MM.1S (cell line): ENCODE measurements around the gene SPEG.

ENCODE experiments used
- DNase-seq: peaks from one replicate; pipeline ENCODE4 v3.0.0-alpha.2; 2015
- H2AFZ ChIP-seq: fragments of 300-600 bp; sonication (generic); 2 replicates; pipeline ENCODE4 v1.6.0; 2016; ENCODE audit warnings: antibody characterized with exemption, low read length
- H3F3A ChIP-seq: fragments of 300-600 bp; sonication (generic); 2 replicates; pipeline ENCODE4 v1.6.1; 2016; ENCODE audit warnings: mild to moderate bottlenecking, antibody characterized with exemption, low read length, moderate library complexity, mixed read lengths; ENCODE audit not compliant: insufficient read depth
- H3K27ac ChIP-seq: fragments of 300-600 bp; sonication (generic); 2 replicates; pipeline ENCODE4 v1.5.1; 2016; ENCODE audit warnings: mild to moderate bottlenecking, low read length
- H3K27me3 ChIP-seq: fragments of 300-600 bp; sonication (generic); replicated peaks from 2 replicates; pipeline ENCODE4 v1.6.0; 2016; ENCODE audit warnings: low read length; ENCODE audit not compliant: insufficient read depth
- H3K36me3 ChIP-seq: fragments of 300-600 bp; sonication (generic); replicated peaks from 2 replicates; pipeline ENCODE4 v1.6.1; 2016; ENCODE audit warnings: mild to moderate bottlenecking, low read length, mixed read lengths; ENCODE audit not compliant: insufficient read depth
- H3K4me1 ChIP-seq: fragments of 300-600 bp; sonication (generic); 2 replicates; pipeline ENCODE4 v1.6.1; 2016; ENCODE audit warnings: low read length, mixed read lengths
- H3K4me2 ChIP-seq: fragments of 300-600 bp; sonication (generic); 2 replicates; pipeline ENCODE4 v1.6.0; 2016; ENCODE audit warnings: low read depth, low read length
- H3K4me3 ChIP-seq: fragments of 300-600 bp; sonication (generic); 2 replicates; pipeline ENCODE4 v1.5.1; 2016; ENCODE audit warnings: low read length, mixed read lengths
- H3K79me2 ChIP-seq: fragments of 300-600 bp; sonication (generic); 2 replicates; pipeline ENCODE4 v1.6.1; 2016; ENCODE audit warnings: mixed run types, low read length, mixed read lengths
- H3K9ac ChIP-seq: fragments of 300-600 bp; sonication (generic); 2 replicates; pipeline ENCODE4 v1.6.1; 2016; ENCODE audit warnings: low read length, mixed read lengths
- H3K9me2 ChIP-seq: fragments of 300-600 bp; sonication (generic); replicated peaks from 2 replicates; pipeline ENCODE4 v1.6.1; 2016; ENCODE audit warnings: mild to moderate bottlenecking, low read length, mixed read lengths; ENCODE audit not compliant: insufficient read depth
- H3K9me3 ChIP-seq: fragments of 300-600 bp; sonication (generic); replicated peaks from 2 replicates; pipeline ENCODE4 v1.6.1; 2016; ENCODE audit warnings: mild to moderate bottlenecking, low read length, mixed read lengths; ENCODE audit not compliant: insufficient read depth
- H4K20me1 ChIP-seq: fragments of 300-600 bp; sonication (generic); 2 replicates; pipeline ENCODE4 v1.6.1; 2016; ENCODE audit warnings: mild to moderate bottlenecking, low read length, moderate library complexity, mixed read lengths; ENCODE audit not compliant: insufficient read depth
- EZH2 ChIP-seq: fragments of 300-600 bp; sonication (generic); optimal IDR thresholded peaks from 2 replicates; pipeline ENCODE3; 2017; ENCODE audit warnings: low read depth, mild to moderate bottlenecking, antibody characterized with exemption, low read length, mixed read lengths
- EZH2phosphoT487 ChIP-seq: fragments of 300-600 bp; sonication (generic); IDR thresholded peaks from 2 replicates; pipeline ENCODE4 v1.6.1; 2018; ENCODE audit warnings: antibody characterized with exemption, low read length
- TF ChIP-seq, protein P1 (sequence below): fragments of 300-600 bp; sonication (generic); IDR thresholded peaks from 2 replicates; pipeline ENCODE4 v1.5.1; 2016; ENCODE audit warnings: antibody characterized with exemption, low read length, mixed read lengths

SPEG gene

DNA sequence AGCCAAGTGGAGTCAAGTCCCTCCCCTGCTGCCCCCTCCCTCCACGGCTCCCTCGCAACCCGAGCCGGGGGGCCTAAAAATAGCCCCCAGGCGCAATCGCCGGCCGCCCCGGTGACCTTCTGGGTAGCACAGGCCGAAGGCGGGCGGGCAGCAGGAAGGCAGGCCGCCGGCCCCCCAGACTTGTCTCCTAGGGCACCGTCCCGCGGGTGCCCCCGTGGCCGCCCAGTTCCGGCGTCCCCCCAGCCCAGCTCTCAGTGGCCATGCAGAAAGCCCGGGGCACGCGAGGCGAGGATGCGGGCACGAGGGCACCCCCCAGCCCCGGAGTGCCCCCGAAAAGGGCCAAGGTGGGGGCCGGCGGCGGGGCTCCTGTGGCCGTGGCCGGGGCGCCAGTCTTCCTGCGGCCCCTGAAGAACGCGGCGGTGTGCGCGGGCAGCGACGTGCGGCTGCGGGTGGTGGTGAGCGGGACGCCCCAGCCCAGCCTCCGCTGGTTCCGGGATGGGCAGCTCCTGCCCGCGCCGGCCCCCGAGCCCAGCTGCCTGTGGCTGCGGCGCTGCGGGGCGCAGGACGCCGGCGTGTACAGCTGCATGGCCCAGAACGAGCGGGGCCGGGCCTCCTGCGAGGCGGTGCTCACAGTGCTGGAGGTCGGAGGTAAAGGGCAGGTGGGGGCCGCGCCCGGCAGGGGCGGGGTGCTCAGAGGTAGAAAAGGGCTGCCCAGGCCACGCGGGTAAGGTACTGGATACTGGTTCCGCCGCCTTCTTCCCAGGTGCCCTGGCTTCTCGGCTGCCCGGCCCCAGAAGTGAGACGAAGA, at the start of gene SPEG:
SPEG (plus strand) TSS at position 126 of the 808 bp plus-strand sequence; CDS start at position 261, 135 bp downstream.
- H3K36me3 ChIP-seq, result no peaks in the 10 kb centered on the region
- H3K4me1 ChIP-seq, result no peaks in the 10 kb centered on the region
- H4K20me1 ChIP-seq, result no peaks in the 10 kb centered on the region
- H3K9ac ChIP-seq, result no peak within 1 kb of the TSS
- no peak within 1 kb of the TSS for H2AFZ ChIP-seq
- no peaks in the 10 kb centered on the region for H3K9me2 ChIP-seq
- H3K27me3 ChIP-seq, result peaks cover 57% of the 10 kb centered on the region
- H3K4me2 ChIP-seq, result no peak within 1 kb of the TSS
- H3K79me2 ChIP-seq, result no peaks in the 10 kb centered on the region
- no peaks in the 10 kb centered on the region for H3F3A ChIP-seq
- TF ChIP-seq EZH2phosphoT487, result no peak
- no peak for TF ChIP-seq EZH2
- TF ChIP-seq, protein P1, sequence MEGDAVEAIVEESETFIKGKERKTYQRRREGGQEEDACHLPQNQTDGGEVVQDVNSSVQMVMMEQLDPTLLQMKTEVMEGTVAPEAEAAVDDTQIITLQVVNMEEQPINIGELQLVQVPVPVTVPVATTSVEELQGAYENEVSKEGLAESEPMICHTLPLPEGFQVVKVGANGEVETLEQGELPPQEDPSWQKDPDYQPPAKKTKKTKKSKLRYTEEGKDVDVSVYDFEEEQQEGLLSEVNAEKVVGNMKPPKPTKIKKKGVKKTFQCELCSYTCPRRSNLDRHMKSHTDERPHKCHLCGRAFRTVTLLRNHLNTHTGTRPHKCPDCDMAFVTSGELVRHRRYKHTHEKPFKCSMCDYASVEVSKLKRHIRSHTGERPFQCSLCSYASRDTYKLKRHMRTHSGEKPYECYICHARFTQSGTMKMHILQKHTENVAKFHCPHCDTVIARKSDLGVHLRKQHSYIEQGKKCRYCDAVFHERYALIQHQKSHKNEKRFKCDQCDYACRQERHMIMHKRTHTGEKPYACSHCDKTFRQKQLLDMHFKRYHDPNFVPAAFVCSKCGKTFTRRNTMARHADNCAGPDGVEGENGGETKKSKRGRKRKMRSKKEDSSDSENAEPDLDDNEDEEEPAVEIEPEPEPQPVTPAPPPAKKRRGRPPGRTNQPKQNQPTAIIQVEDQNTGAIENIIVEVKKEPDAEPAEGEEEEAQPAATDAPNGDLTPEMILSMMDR, result no peak
- no peak within 1 kb of the TSS for H3K4me3 ChIP-seq
- H3K9me3 ChIP-seq, result no peaks in the 10 kb centered on the region
- no peak within 1 kb of the TSS for H3K27ac ChIP-seq
- no peak for DNase-seq

DNA sequence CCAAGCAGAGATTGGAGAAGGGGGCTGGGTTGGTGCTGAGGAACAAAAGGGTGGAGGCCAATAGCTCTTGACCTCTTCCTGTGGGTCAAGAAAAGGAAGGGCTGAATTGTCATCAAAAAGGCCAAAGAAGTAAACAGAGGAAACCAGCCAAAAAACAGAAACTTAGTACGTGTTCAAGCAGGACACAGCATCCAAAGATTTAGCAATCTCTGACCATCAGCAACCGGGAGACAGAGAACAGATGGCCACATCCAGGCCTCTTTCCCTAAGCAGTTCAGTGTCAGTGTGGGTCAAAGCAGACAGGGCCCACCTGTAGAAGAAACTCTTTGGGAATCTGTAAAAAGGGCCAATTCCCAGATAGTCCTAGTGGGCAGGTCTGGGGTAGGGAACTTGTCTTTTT, 49.8 kb upstream of the SPEG start:
- H4K20me1 ChIP-seq, result no peaks in the 10 kb centered on the region
- TF ChIP-seq, protein P1, result no peak
- TF ChIP-seq EZH2phosphoT487, result no peak
- TF ChIP-seq EZH2, result no peak
- no peak for DNase-seq
- no peak overlapping the region for H3K4me3 ChIP-seq
- H2AFZ ChIP-seq, result no peak overlapping the region
- no peaks in the 10 kb centered on the region for H3K27me3 ChIP-seq
- peaks cover 5% of the 10 kb centered on the region for H3F3A ChIP-seq
- H3K9ac ChIP-seq, result no peak overlapping the region
- no peaks in the 10 kb centered on the region for H3K9me2 ChIP-seq
- H3K9me3 ChIP-seq, result no peaks in the 10 kb centered on the region
- 0 out of 2 replicates have a peak, but pooled peaks cover 4% of the 10 kb centered on the region for H3K4me1 ChIP-seq
- H3K4me2 ChIP-seq, result no peak overlapping the region
- H3K79me2 ChIP-seq, result peaks cover 17% of the 10 kb centered on the region
- H3K27ac ChIP-seq, result no peak overlapping the region
- H3K36me3 ChIP-seq, result peaks cover 8% of the 10 kb centered on the region; the same call in 1 of the 2 replicates

DNA sequence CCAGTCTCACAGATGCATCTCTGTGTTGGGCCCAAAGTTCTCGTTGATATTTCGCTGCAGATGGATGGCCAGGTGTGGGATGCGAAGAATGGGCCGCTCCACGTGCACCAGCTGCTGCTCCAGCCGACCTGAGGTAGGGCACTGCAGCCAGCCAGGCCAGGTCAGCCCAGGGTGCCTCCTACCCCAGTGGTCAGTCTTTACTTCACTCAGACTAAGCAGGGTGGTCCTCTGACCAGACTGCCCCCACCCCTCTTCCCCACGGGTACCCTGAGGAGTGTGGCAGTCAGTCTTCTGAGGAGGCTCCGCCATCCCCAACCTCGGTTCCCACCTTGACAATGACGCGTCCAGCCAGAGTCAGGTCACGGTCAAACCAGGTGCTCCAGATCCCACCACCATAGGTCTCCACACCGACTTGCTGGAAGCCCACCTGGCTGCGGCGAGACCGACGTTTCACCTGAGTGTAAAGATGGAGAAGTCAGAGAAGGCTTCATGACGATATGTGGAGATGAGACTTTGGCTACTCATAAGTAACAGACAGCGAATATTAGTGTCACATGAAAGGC, 48.6 kb upstream of the SPEG start:
- Histone ChIP-seq H3K9me2 (no peaks in the 10 kb centered on the region), H3F3A (peaks cover 5% of the 10 kb centered on the region), H3K9me3 (no peaks in the 10 kb centered on the region), H3K79me2 (peaks cover 17% of the 10 kb centered on the region), H2AFZ (no peak overlapping the region), H3K27me3 (no peaks in the 10 kb centered on the region), H3K9ac (no peak overlapping the region), H3K4me3 (no peak overlapping the region), H4K20me1 (no peaks in the 10 kb centered on the region), H3K4me2 (no peak overlapping the region), H3K4me1 (0 out of 2 replicates have a peak, but pooled peaks cover 4% of the 10 kb centered on the region), H3K27ac (no peak overlapping the region), H3K36me3 (peaks cover 8% of the 10 kb centered on the region; the same call in 1 of the 2 replicates)
- TF ChIP-seq EZH2 (no peak), EZH2phosphoT487 (no peak)
- TF ChIP-seq, protein P1, result no peak
- DNase-seq, result no peak
